ENCODE measurements around the gene PKM. TPM values are rescaled to one million over a fixed set of nuclear protein-coding genes. Genes with fewer than 3 reads are reported as not detected.

Gene PKM
- polyA plus RNA-seq, 12 donors = 321 to 994 (median 713) TPM

DNA sequence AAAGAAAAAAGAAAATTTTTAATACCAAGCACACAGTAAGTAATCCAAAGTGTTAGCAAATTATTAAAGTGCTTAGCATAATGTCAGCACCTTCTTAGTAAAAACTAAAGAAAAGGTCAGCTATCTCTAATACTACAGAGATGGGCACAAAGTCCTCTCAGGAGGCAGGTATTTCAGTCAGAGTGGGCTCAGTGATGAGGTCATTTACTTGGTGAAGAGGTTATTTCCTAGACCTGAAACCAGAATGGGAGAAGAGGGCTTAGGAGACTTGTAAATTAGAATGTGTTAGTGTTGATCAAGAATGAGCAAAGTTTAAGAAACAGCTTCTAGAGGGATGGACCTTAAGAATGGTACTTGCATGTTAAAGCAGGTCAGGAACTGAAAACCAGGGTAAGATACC lies 8.7 kb upstream of the PKM start:
- DNase-seq = no peak

DNA sequence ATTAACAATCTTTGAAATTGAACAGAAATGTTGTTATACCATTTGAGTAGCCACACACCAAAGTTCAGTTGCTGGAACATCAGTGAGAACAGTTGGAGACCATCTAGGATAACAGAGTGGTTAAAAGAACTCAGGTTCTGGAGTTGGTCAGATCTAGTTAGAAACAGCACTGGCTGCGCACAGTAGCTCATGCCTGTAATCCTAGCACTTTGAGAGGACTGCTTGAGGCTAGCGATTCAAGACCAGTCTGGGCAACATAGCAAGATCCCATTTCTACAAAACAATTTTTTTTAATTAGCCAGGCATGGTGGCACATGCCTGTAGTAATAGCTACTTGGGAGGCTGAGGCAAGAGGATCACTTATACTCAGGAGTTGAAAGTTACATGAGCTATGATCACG lies 7.6 kb upstream of the PKM start:
- DNase-seq = no peak

DNA sequence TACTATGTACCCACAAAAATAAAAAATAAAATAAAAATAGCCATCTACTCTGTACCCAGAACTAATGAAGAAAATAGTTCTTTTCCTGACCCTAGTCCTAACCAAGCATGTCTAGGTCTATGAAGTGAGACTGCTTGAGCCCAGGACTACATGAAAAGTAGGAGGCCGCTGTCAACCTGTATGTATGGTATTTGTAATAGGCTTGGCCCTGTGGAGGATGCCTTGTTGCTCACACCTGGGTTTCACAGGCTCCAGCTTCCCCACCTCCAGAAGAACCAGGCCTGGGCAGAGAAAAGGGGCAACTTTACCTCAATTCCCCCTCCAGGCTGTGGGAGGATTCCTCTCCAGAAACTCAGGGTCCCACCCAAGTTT lies 6.8 kb upstream of the PKM start:
- DNase-seq = no peak

DNA sequence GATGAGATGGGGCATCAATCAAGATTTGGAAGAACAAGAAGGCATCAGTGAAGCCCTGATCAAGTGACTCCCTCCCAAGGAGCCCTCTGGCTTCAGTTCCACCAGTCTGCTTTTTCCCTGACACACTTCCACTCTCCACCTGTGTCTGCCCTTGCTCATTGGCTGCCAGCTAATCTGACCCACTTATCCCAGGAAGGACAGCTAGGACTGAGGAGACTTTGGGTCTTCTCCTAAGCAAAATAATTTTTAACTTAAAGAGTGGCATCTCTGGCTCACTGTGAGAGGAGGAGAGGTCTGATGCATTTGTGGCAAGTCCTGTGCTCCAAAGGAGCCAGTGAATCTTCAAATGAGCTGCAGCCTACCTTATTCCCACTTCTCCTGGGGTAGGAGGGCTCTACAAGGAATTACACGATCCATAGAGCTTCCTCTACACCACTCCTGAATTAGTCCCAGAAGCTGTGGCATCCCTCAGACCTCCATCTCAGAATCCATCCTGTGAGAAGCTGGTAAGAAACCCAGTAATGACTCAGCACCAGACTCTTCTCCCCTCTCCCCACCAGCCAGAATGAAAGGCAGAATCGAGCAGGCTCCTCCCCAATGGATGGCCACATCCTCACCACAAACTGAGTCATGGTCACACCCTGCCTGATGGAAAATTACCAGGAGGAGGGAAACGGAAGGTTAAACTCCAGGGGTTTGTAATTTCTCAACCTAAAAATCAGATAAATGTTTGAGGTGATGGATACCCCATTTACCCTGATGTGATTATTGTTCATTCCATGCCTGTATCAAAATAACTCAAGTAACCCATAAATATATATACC lies 6.3 kb upstream of the PKM start:
- no peak for DNase-seq

DNA sequence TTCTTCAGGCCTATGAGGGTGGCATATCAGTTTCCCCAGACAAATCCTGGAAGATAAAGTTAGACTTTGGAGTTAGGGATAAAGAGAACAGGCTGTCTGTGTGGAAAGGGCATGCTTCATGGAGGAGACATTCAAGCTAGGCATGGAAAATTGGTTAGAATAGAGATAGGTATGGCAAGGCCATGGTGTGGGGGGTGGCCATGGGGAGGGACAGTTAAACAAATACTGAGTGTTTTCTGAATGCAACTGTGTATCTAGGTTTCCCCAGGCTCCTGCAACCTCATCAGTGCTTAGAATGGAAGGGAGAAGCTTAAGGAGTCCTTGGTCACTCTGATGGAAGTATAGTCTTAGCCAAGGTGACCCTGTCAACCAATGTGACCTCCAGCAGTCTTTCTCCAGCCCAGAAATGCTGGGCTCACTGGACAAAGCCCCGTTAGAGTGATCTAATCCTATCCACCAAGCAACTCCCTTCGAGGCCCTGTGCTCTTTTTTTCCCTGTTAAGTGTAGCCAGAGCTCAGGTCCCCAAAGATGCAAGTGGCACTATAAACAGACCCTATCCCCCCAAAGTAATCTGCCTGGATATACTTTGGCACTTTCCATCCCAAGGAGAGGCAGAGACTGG lies 5.5 kb upstream of the PKM start:
- no peak for DNase-seq

DNA sequence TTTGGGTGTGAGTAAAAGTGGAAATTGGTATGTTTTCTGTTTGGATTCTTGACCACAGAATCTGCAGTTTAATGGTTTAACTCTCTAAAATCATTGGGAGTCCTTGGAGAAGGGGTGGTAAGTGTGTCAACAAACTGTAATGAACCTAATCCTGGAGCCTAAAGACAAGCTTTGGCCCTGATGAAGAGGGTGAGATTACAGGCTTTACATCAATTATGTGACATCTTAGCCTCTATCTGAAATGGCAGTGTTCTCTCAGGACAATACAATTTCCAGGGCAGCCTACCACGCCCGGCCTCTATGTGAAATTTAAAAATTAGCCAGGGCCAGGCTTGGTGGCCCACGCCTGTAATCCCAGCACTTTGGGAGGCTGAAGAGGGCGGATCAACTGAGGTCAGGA lies 4.3 kb upstream of the PKM start:
- DNase-seq = no peak

DNA sequence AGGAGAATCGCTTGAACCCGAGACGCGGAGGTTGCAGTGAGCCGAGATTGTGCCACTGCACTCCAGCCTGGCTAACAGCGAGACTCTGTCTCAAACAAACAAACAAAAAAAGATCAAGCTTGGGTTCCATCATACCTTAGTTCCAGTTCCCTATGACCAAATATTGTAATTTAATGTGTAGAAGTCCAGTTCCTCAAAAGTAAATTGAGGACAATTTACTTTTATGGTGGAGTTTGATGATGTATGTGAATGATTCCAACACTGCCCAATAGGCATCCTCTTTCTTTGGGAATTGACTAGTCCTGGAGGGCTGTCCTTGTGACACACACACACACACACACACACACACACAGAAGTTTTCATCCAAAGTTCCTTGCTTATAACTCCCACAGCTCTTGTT lies 2.8 kb upstream of the PKM start:
- DNase-seq = no peak

DNA sequence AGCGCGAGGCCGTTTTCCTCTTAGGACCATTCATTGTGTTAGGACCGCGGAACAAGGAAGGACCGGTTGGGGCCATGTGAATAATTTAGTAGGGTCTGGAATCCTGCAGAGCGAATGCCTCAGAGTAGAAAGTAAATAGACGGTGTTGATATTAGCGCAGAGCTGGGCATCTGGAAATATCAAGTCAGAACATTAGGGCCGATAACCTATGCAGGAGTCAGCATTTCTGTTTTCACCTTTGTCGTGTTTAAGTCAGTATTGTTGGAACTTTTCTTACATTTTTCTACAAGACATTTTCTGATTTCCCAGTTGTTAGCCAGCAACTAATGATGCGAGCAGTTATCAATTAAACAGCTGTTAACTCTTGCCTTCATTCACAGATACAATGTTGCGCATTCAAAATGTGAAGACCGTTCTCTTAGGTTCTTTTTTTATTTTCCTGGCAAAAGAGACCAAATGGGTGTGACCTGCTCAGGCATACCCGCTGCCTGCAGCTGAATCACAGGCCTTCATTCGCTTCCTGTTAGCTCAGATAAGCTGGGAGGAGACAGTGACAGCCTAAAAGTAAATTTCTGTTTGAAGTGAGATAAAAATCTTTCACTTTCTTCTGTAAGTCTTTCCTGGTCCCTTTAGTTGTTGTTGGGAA lies 966 bp upstream of the PKM start:
- DNase-seq = peak; percentile 33

DNA sequence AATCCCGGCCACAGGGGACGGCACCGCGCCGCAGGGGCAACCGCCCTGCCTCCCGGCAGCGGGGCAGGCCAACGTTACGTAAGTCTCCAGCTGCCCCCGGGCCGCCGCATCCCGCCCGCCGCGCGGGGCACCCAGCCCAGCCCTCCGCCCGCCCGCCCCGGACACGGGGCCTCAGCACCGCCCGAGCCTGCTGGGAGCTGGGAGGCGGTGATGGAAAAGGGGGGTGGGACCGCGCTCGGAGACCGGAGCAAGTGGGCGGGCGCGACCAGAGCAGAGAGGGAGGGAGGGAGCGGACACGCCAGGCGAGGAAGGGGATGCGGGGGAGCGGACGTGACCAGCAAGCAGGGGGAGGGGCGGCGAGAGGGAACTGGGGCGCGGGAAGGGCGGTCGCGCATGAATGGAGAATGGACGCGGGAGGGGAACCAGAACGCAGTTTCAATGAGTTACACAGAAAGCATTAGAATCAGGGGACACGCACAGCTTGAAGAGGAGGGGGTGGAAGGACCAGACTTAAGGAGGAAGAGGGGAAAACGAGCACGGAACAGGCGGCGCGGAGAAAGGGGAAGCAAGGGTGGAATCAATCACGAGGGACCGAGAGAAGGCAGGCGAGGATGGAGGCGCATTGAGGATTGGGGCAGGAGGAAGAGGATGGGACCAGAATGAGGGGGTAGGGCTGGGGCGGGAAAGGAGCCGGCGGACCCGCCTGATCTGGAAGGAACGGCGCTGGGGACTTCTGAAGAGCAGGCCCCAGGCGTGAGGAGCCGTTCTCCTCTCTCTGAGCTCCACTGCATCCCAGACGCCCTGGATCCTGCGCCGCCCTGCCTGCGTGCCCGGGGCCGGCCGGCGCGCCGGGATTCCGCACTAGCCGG lies 559 bp downstream of the PKM start:
- peak; percentile 92 for DNase-seq

DNA sequence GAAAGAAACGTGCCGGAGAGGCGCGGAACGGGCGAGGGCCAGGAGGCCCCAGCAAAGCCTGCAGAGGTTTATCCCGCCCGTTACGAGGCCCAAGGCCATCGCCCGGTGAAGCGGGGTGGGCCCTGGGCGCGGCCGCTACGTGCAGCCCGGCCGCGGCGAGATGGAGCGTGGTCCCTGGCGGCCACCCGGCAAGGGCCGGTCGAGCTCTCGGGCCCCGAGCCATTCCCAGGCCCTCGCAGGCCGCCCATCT lies 1.1 kb downstream of the PKM start:
- peak; percentile 45 for DNase-seq

DNA sequence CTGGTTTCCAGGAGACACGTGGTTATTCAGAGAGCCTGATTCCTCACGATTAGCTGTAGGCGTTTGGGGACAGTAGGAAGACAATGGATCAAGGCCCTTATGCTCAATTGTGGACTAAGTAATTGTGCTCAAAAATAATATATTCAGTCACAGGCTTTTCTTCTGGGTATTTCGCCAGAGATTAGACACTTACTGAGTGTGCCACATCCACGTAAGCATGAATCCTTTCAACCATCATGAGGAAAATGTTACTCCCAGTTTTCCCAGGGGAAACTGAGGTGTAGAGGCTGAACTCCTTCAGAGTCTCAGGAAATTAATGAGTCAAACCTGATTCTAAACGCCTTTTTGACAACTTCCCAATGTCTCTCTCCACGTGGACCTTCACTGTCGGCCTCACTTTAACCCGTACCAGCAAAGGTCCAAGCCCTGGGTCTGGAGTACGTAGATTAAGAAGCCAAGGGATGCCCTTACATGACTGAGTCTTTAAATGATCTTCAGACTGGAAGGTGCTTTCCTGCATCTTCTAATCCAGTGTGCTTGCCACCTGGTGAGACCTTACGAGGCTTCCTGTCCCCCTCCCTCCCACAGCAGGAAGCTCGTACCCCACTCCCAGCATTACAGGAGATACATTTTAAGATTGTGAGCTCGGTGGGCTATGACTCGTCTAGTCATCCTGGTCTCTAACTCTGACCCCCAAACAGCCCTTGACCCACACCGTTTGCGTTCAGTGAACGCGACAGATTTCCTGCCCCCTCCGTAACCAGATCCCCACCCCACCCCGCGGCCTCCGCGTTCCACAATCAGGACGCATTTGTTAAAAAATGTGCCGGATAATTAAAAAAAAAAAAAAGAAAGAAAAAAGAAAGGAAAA lies 1.7 kb downstream of the PKM start:
- DNase-seq = peak; percentile 35

DNA sequence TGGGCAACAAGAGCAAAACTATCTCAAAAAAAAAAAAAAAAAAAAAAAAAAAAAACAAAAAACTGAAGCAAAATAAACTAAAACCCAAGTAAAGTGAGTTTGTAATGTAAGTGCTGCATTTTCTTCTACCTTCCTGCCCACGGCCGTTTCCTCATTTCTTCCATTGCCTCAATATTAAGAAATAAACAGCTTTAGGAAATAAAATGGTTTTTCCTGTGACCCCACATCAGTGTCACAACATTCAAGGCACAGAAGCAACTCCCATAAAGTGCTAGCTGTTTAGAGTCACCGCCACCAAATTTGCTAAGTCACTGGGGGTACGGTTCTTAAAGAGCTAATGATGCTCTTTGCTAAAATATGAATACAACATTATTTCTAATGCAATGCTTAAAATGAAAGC lies 3.3 kb downstream of the PKM start:
- no peak for DNase-seq

DNA sequence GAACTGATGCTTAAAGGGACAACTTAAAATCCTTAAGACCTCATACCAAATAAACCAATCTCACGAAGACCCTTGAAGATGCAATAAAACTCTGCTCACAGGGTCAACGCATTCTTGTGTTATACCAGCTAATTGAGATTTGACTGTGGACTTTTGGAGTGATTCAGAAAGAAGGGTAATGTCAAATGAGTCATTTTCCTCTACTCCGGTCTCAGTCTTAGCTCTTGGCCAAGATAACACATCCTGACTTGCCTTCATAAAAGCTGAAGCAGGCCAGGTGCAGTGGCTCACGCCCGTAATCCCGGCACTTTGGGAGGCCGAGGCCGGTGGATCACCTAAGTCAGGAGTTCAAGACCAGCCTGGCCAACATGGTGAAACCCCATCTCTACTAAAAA lies 3.8 kb downstream of the PKM start:
- no peak for DNase-seq

DNA sequence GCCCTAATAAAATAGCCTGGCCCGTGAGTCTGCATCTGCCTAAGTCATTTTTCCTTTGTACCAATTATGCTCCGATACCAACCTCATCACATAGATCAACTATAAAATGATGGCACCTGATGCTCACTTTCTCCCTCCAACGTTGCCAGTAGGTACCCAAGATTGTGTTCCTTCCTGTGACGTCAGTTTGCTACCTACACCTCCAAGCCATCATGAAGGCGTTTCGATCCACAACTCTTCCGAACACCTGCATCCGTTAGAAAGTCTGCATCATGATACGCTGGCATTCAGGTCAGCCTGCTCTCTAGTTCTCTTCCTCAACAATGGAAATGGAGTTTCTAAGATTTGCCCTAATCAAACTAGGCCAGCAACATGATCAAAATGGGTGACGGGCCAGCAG lies 7.7 kb downstream of the PKM start:
- no peak for DNase-seq

DNA sequence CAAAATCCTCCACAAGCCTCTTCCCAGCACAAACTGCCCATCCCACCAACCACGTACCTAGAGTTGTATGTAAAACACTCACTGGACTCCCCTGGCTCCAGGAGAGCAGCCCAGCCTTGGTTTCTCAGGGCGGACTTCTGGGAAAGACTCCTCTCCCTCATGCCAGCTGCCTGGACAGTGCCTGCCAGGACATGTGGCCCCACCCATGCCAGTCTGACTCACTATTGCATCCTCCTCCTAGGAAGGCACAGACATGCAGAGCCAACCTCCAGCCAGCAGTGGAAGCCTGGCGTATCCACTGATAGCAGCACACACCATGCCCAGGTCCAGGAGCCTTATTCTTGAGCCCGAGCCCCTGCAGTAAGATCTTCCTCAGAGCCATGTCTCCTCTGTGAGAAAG lies 8.6 kb downstream of the PKM start:
- DNase-seq = no peak

DNA sequence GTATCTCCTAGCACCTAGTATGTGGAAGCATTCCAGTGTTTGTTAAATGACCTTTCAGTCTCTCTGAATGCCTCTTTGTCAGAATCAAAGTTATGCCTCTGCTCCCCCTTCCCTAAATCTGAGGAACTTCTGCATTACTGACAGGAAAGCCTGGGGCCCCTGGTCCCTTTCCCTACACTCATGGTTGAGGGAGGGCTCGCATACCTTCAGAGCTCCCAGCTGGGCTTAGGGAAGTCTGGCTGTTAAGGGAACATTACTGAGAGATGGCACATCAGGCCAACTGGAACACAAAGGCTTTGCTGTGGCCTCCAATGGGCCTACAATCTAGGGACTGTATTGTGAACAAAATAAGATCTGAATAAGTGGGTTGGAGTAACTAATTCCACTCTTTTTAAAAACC lies 10.3 kb downstream of the PKM start:
- no peak for DNase-seq

DNA sequence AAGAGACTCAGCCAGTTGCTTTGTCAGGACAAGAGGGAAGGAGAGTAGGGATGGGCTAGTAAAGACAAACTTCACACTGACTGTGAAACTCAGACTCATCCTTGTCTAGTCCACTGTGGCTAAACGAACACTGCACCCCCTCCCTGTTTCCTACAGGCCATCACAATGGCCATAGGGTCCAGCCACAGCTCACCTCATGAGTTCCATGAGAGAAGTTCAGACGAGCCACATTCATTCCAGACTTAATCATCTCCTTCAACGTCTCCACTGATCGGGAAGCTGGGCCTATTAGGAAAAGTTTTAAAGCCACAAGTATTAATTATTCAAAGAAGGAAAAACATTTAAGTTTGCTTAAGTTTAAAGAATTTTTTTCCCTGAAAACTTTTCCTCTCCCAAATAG lies 13.8 kb downstream of the PKM start:
- no peak for DNase-seq

DNA sequence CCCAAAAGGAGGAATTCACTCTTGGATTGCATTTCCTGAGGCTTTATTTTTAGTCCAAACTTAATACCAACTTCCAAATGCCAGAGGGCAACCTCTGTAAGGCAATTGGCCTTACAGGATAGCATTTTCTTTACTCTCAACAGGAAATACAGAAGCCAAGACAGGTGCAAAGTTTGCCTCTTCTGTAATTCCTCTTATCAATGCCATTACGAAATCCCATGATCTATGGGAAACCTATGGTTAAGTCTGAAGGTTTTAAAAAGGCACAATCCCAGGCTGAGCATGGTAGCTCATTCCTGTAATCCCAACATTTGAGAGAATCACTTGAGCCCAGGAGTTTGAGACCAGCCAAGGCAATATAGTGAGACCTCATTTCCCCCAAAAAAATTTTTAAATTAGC lies 14.9 kb downstream of the PKM start:
- no peak for DNase-seq

DNA sequence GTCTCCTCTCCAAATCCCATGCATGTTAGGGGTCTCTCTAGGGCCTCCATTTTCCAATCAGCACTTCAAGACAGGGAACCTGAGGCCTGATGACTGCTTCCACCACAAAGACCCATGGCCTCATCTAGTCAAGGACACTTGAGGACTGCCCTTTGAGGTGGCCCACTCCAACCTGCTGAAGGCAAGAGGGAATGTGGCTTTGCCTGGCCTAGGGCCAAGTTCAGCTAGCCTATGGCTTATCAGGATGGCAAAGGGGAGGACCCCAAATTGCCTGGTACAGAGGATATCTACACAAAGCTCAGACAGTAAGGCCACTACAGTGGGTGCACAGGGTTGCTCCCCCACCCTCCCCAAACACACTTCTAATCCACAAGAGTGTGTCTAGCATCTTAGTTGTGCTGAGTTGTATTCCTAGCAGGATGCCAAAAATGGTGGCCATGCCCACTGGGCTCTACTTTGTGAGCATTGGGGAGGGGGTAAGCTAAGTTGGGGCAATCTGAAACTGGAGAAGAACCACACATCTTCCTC lies 23.4 kb downstream of the PKM start:
- no peak for DNase-seq

DNA sequence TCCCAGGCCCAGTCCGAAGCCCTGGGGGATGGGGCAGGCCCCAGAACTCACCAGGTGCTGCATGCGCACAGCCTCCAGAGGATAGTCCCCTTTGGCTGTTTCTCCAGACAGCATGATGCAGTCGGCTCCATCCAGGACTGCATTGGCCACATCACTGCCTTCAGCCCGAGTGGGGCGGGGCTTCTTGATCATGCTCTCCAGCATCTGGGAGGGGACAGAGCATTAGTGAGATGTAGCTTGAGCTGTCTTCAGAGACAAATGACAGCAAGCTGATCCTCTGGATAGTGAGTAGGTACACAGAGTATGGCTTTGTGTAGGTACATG lies 24.4 kb downstream of the PKM start:
- no peak for DNase-seq

DNA sequence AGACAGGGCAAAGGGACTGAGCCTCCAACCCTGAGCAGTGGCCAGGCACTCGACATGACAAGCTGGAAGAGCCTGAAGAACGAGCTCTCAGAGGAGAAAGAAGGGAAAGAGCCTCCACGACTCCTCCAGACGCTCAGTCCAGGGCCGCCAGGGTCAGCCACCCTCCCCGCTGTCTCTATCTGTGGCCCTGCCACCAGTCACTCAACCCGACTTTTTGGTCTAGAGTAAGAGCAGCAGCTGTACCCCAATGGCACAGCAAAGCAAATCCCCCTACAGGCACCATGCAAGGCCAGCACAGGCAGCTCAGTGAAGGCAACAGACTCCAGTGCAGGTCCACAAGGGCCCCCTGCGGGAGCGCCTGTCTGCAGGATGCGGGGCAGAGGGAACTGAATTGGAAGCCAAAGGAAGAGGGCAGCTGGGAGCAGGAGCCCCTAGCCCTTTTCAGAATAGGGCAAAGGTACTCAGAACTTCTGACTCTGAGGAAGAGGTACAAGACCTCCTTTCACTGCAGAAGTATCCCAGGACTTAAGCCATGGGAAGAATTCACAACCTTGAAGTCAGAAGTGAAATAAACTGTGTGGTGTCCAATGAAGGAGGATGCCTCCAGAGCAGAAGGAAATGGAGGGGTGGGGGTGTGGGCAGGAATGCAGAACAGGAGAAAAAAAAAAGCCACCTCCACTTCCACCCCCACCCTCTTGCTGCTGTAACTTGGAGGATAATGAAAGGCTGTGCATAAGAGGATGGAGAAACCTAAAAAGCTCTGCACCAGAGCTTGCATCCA lies 24.9 kb downstream of the PKM start:
- DNase-seq = no peak

Data from muscle of arm (tissue), 12 donors.